Activated CD4-positive, CD25-positive, alpha-beta regulatory T cell (primary cell): Measurements from ENCODE around the gene CLTCL1.

Experiments
- DNase-seq, 4 experiments: peaks; one replicate each; lab custom pipeline; 2025; lab: John Stamatoyannopoulos, UW

CLTCL1 gene

DNA sequence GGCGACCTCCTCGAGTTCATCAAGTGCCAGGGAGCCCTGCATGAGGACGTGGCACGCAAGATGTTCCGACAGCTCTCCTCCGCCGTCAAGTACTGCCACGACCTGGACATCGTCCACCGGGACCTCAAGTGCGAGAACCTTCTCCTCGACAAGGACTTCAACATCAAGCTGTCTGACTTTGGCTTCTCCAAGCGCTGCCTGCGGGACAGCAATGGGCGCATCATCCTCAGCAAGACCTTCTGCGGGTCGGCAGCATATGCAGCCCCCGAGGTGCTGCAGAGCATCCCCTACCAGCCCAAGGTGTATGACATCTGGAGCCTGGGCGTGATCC is 159.9 kb downstream of the CLTCL1 start:
- DNase-seq: no peak

DNA sequence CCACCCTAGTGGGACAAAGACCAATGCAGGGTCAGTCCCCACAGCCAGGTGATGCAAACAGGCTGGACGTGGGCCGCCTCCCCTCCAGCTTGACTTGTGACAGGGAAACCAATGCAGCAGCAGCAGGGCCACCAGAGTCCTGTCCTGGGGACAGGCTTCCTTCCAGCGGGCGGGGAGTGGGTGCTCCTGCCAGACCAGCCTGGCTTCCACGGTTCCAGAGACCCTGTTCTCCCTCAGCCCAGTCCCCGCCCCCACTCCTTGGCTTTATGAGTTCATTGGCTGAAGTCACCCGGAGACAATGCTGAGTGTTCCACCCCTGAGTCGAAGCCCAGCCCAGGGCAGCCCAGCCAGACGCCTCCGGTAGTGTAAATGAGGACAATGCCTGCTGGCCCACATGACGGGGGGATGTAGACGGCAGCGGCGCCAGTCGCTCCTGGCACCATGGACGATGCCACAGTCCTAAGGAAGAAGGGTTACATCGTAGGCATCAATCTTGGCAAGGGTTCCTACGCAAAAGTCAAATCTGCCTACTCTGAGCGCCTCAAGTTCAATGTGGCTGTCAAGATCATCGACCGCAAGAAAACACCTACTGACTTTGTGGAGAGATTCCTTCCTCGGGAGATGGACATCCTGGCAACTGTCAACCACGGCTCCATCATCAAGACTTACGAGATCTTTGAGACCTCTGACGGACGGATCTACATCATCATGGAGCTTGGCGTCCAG is 160.4 kb downstream of the CLTCL1 start, which contains the start of gene TSSK2:
Gene TSSK2, plus strand, starts transcription at position 350 of the 726 bp plus-strand sequence. Its CDS starts 92 bp downstream, at position 442.
- DNase-seq: no peak

DNA sequence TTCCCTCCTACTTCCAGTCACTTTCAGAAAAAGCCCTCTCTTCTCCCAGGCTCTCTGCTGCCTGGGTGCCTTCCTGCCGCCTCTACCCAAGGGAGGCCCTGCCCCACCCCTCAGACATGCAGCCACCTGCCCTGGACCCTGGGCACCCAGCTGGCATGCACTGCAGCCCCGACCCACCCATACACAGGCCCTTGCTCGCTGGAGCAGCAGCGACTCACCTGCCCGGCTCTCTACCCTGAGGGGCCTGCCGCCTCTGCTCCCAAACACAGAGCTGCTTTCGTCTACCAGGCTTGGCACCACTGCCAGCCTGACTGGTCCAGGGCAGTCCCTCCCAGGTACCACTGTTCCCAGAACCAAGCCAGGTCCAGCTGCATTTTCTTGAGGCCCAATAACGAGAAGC is 161.6 kb downstream of the CLTCL1 start:
- DNase-seq: no peak
